Astrocyte of the cerebellum (primary cell): Measurements from ENCODE around the gene C16orf90.
A peak's percentile ranks its signal among the peaks of the same experiment; 100 is the strongest.

Source experiments
- DNase-seq: peaks from one replicate; pipeline ENCODE4 v3.0.0-alpha.2; 2011; ENCODE audit warnings: low read depth
- H3K4me3 ChIP-seq: 2 replicates; pipeline ENCODE4 v1.5.1; 2011; ENCODE audit warnings: mild to moderate bottlenecking, low read depth, low read length, moderate library complexity
- in situ Hi-C: cut with HindIII; loops from 2 replicates; pipeline ENCODE4 v1.10.0; 2017; ENCODE audit warnings: low sequenced_read_pairs
- TF ChIP-seq, protein P1 (sequence below): IDR thresholded peaks from 2 replicates; pipeline ENCODE4 v1.5.1; 2012; ENCODE audit warnings: low read length, low read depth, moderate library complexity, mild to moderate bottlenecking; ENCODE audit errors: missing control alignments

The C16orf90 gene

DNA sequence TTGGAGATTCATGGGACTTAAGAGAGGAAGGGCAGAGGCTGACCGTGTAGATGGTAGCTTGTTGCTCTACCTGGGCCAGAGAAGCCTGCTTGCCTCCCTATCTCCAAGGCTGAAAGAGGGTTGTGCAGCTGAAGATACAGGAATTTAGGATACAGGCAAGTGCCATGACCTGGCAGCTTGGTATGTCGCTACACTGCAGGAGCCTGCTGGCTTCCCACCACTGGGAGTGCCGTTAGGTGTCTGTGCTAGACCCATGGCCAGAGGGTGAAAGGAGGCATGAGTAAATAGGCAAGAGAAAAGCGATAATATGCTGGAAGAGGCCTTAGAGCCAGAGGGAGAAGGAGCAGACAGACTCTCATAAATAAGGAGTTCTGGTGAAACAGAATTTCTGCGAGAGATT lies 41.2 kb downstream of the C16orf90 start:
- TF ChIP-seq, protein P1, sequence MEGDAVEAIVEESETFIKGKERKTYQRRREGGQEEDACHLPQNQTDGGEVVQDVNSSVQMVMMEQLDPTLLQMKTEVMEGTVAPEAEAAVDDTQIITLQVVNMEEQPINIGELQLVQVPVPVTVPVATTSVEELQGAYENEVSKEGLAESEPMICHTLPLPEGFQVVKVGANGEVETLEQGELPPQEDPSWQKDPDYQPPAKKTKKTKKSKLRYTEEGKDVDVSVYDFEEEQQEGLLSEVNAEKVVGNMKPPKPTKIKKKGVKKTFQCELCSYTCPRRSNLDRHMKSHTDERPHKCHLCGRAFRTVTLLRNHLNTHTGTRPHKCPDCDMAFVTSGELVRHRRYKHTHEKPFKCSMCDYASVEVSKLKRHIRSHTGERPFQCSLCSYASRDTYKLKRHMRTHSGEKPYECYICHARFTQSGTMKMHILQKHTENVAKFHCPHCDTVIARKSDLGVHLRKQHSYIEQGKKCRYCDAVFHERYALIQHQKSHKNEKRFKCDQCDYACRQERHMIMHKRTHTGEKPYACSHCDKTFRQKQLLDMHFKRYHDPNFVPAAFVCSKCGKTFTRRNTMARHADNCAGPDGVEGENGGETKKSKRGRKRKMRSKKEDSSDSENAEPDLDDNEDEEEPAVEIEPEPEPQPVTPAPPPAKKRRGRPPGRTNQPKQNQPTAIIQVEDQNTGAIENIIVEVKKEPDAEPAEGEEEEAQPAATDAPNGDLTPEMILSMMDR = no peak
- H3K4me3 ChIP-seq = no peak overlapping the region
- DNase-seq = no peak
- in situ Hi-C loops = no loop called here

DNA sequence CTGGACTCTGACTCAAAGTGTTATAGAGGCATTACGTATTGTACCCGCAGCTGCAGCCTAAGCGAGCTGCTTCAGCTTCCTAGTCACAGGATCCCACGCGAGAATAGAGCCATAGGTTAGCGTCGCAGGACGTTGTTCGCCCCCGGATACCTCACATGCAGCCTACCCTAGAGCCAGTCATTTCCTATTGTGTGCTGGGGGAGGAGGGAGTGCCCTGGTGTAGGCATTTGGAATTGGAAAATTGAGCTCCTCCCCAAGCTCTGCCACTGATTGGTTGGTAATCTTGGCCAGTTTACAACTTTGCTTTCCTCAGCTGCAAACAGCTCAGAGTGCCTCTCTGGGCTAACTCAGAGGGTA lies 51.3 kb downstream of the C16orf90 start:
- TF ChIP-seq, protein P1 = no peak
- peak; percentile 37 for DNase-seq
- H3K4me3 ChIP-seq = peak overlapping the region; percentile 63
- in situ Hi-C loops = loop anchor here (10.0 kb wide), 1 partner anchor 61 kb away; the partner anchor contains the start of gene CLUAP1
